ENCODE measurements around the gene CKMT2. TPM values are rescaled to one million over a fixed set of nuclear protein-coding genes. Genes with fewer than 3 reads are reported as not detected.

CKMT2 gene
- total RNA-seq, 3 donors from 2014 or later, result 1.1 to 1.7 (median 1.6) TPM

DNA sequence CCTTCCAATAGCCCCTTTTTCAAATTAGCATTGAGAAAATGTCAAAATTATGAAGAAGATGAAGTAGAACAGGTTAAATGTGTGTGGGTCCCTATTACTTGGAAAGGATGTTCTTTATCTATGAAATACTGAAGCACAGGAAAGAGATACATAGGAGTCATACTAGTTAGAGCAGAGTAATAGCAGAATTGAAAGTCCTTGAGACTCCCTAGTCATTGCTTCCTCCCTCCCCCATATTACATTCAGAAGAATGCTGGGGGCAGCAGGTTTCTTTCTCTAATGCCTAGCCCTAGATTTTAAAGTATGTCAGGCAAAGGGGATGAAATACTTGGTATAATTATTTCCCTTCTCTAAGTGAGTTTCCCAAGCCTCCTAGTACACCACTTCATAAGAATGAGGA, 72.7 kb downstream of the CKMT2 start:
- Histone ChIP-seq H3K36me3 (ENCODE audit: low read depth) (no peaks in the 10 kb centered on the region), H3K4me3 (no peak overlapping the region), H3K4me1 (ENCODE audit: low read depth) (peaks cover 8% of the 10 kb centered on the region), H3K9me3 (no peaks in the 10 kb centered on the region)
- no peak for TF ChIP-seq CTCF (IDR thresholded peaks at IDR 0.05)
- DNase-seq (no peak), ATAC-seq (no peak)
- intact Hi-C loops (cut with DNase I, micrococcal nuclease), result no loop called here

GRCh38 chr5:81308836-81309235, 75.7 kb downstream of the CKMT2 start:
- H3K9me3 ChIP-seq, result no peaks in the 10 kb centered on the region
- no peak for TF ChIP-seq CTCF (IDR thresholded peaks at IDR 0.05)
- H3K4me3 ChIP-seq, result no peak overlapping the region
- DNase-seq, result no peak
- intact Hi-C loops (cut with DNase I, micrococcal nuclease), result no loop called here
- no peaks in the 10 kb centered on the region for H3K36me3 ChIP-seq (ENCODE audit: low read depth)
- no peak for ATAC-seq
- H3K4me1 ChIP-seq (ENCODE audit: low read depth), result no peaks in the 10 kb centered on the region

DNA sequence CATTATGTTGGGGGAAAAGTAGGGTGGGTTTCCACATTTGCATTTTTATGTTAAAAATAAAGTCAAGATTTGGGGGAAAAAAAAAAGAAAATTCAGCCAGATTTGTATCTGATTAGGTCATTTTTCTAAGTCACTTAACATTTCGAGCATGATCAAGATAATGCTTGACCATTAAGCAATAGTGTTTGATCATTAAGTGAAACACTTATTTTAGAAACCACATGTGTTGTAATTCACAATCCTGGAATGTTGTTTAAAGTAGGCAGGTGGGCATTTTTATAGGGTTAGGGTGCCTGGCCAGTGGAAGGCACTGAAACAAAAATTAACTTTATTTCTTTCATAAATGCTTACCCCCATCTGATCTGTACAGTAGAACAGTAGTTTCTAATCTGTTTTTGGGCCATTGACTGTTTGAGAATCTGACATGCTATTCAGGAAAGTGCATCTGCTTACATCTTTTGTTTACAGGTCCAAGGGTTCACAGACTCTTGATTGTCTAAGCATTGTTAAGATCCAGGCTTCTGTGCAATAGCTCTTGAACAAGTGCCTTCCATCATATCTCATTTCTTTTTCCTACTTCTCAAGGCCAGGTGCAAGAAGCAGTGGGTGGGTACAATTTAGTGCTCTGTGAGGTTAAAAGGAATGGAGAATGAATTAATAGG, 77.4 kb downstream of the CKMT2 start:
- DNase-seq (no peak), ATAC-seq (no peak)
- H3K4me1 ChIP-seq (ENCODE audit: low read depth), result no peaks in the 10 kb centered on the region
- intact Hi-C loops (cut with DNase I, micrococcal nuclease), result no loop called here
- TF ChIP-seq CTCF (IDR thresholded peaks at IDR 0.05), result no peak
- H3K9me3 ChIP-seq, result no peaks in the 10 kb centered on the region
- H3K36me3 ChIP-seq (ENCODE audit: low read depth), result no peaks in the 10 kb centered on the region
- H3K4me3 ChIP-seq, result no peak overlapping the region

DNA sequence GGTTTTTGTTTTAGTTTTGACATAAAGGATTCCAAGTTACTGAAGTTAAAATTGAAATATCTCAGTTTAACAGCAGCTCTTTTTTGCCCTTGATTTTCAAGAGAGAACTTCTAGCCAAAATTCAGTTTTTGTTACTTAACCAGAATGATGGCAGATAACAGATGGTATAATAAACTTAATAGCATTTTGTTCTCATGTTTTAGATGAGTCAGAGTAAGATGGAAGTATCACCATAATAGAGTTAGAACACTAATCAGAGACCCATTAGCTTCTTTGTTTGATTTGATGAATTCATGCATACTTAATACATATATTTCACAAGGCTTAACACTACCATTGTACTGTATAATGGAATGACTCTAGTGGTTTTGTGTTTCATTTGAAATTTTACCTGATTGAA, 80.2 kb downstream of the CKMT2 start:
- ATAC-seq (no peak), DNase-seq (no peak)
- H3K36me3 ChIP-seq (ENCODE audit: low read depth), result no peaks in the 10 kb centered on the region
- H3K4me1 ChIP-seq (ENCODE audit: low read depth), result no peaks in the 10 kb centered on the region
- no peak overlapping the region for H3K4me3 ChIP-seq
- no peak for TF ChIP-seq CTCF (IDR thresholded peaks at IDR 0.05)
- intact Hi-C loops (cut with DNase I, micrococcal nuclease), result no loop called here
- no peaks in the 10 kb centered on the region for H3K9me3 ChIP-seq

GRCh38 chr5:81313686-81314085, 80.6 kb downstream of the CKMT2 start:
- no peaks in the 10 kb centered on the region for H3K9me3 ChIP-seq
- ATAC-seq (no peak), DNase-seq (no peak)
- H3K4me1 ChIP-seq (ENCODE audit: low read depth), result no peaks in the 10 kb centered on the region
- intact Hi-C loops (cut with DNase I, micrococcal nuclease), result no loop called here
- TF ChIP-seq CTCF (IDR thresholded peaks at IDR 0.05), result no peak
- no peak overlapping the region for H3K4me3 ChIP-seq
- no peaks in the 10 kb centered on the region for H3K36me3 ChIP-seq (ENCODE audit: low read depth)

DNA sequence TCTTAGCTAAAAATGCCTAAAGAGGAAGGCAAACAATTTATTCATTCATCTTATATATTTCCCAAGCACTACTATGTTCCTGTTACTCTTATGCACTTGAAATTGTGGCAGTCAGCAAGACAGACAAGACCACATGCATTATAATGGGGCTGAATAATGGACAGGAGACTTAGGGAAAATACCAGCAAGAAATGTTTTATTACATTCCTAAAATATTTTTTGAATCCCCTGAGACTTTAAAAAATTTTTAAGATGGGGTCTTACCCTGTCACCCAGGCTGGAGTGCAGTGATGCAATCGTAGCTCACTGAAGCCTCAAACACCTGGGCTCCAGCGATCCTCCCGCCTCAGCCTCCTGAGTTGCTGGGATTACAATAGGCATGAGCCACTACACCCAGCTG, 81.5 kb downstream of the CKMT2 start:
- no peak for ATAC-seq
- Histone ChIP-seq H3K4me3 (no peak overlapping the region), H3K36me3 (ENCODE audit: low read depth) (no peaks in the 10 kb centered on the region), H3K9me3 (no peaks in the 10 kb centered on the region), H3K4me1 (ENCODE audit: low read depth) (no peaks in the 10 kb centered on the region)
- no peak for DNase-seq
- intact Hi-C loops (cut with DNase I, micrococcal nuclease), result no loop called here
- TF ChIP-seq CTCF (IDR thresholded peaks at IDR 0.05), result no peak
